ENCODE data around the gene RALGAPA2. TPM values are rescaled to one million over a fixed set of nuclear protein-coding genes. Genes with fewer than 3 reads are reported as not detected.

RALGAPA2 gene
- total RNA-seq, 1 donor from 2014 or later = 15.7 TPM

- no peaks in the 10 kb centered on the region for H3K9me3 ChIP-seq (ENCODE audit: control insufficient read depth in 3 of 3, low read length in 3 of 3)
- H3K4me3 ChIP-seq (ENCODE audit: low read length in 3 of 3) = no peak overlapping the region
- no peak overlapping the region for H3K27ac ChIP-seq (ENCODE audit: low read depth, low read length)
- H3K36me3 ChIP-seq (ENCODE audit: control insufficient read depth in 3 of 3, insufficient read depth in 3 of 3, low read length in 3 of 3) = peaks cover 39 to 54% (median 52%) of the 10 kb centered on the region in 3 donors
- H3K4me1 ChIP-seq (ENCODE audit: control insufficient read depth in 3 of 3, insufficient read depth in 3 of 3, low read length in 3 of 3) = peaks cover 0 to 3% (median 2%) of the 10 kb centered on the region in 3 donors
- no peak overlapping the region for H3K9ac ChIP-seq (ENCODE audit: low read depth in 1 of 3, low read length in 3 of 3)
- no peaks in the 10 kb centered on the region for H3K27me3 ChIP-seq (ENCODE audit: control insufficient read depth in 3 of 3, insufficient read depth in 3 of 3, low read length in 3 of 3)
These were observed 184.8 kb downstream of the RALGAPA2 start for GRCh38 chr20:20527661-20528060.

- Histone ChIP-seq H3K36me3 (ENCODE audit: control insufficient read depth in 3 of 3, insufficient read depth in 3 of 3, low read length in 3 of 3) (peaks cover 36 to 52% (median 49%) of the 10 kb centered on the region in 3 donors), H3K9me3 (ENCODE audit: control insufficient read depth in 3 of 3, low read length in 3 of 3) (no peaks in the 10 kb centered on the region), H3K4me1 (ENCODE audit: control insufficient read depth in 3 of 3, insufficient read depth in 3 of 3, low read length in 3 of 3) (peaks cover 0 to 3% (median 2%) of the 10 kb centered on the region in 3 donors), H3K27ac (ENCODE audit: low read depth, low read length) (no peak overlapping the region), H3K9ac (ENCODE audit: low read depth in 1 of 3, low read length in 3 of 3) (no peak overlapping the region), H3K4me3 (ENCODE audit: low read length in 3 of 3) (no peak overlapping the region), H3K27me3 (ENCODE audit: control insufficient read depth in 3 of 3, insufficient read depth in 3 of 3, low read length in 3 of 3) (no peaks in the 10 kb centered on the region)
These were observed 186.7 kb downstream of the RALGAPA2 start for GRCh38 chr20:20525756-20526155.

- H3K9ac ChIP-seq (ENCODE audit: low read depth in 1 of 3, low read length in 3 of 3) = no peak overlapping the region
- peaks cover 0 to 3% (median 2%) of the 10 kb centered on the region in 3 donors for H3K4me1 ChIP-seq (ENCODE audit: control insufficient read depth in 3 of 3, insufficient read depth in 3 of 3, low read length in 3 of 3)
- H3K27me3 ChIP-seq (ENCODE audit: control insufficient read depth in 3 of 3, insufficient read depth in 3 of 3, low read length in 3 of 3) = no peaks in the 10 kb centered on the region
- no peak overlapping the region for H3K4me3 ChIP-seq (ENCODE audit: low read length in 3 of 3)
- peaks cover 36 to 52% (median 49%) of the 10 kb centered on the region in 3 donors for H3K36me3 ChIP-seq (ENCODE audit: control insufficient read depth in 3 of 3, insufficient read depth in 3 of 3, low read length in 3 of 3)
- no peak overlapping the region for H3K27ac ChIP-seq (ENCODE audit: low read depth, low read length)
- H3K9me3 ChIP-seq (ENCODE audit: control insufficient read depth in 3 of 3, low read length in 3 of 3) = no peaks in the 10 kb centered on the region
These were observed 187.2 kb downstream of the RALGAPA2 start for GRCh38 chr20:20525214-20525613.

GRCh38 chr20:20524756-20525155, 187.7 kb downstream of the RALGAPA2 start:
- no peak overlapping the region for H3K9ac ChIP-seq (ENCODE audit: low read depth in 1 of 3, low read length in 3 of 3)
- peaks cover 0 to 3% (median 2%) of the 10 kb centered on the region in 3 donors for H3K4me1 ChIP-seq (ENCODE audit: control insufficient read depth in 3 of 3, insufficient read depth in 3 of 3, low read length in 3 of 3)
- no peaks in the 10 kb centered on the region for H3K9me3 ChIP-seq (ENCODE audit: control insufficient read depth in 3 of 3, low read length in 3 of 3)
- no peak overlapping the region for H3K4me3 ChIP-seq (ENCODE audit: low read length in 3 of 3)
- H3K27ac ChIP-seq (ENCODE audit: low read depth, low read length) = no peak overlapping the region
- peaks cover 38 to 53% (median 50%) of the 10 kb centered on the region in 3 donors for H3K36me3 ChIP-seq (ENCODE audit: control insufficient read depth in 3 of 3, insufficient read depth in 3 of 3, low read length in 3 of 3)
- H3K27me3 ChIP-seq (ENCODE audit: control insufficient read depth in 3 of 3, insufficient read depth in 3 of 3, low read length in 3 of 3) = no peaks in the 10 kb centered on the region

- H3K4me3 ChIP-seq (ENCODE audit: low read length in 3 of 3) = no peak overlapping the region
- H3K27ac ChIP-seq (ENCODE audit: low read depth, low read length) = no peak overlapping the region
- H3K9ac ChIP-seq (ENCODE audit: low read depth in 1 of 3, low read length in 3 of 3) = no peak overlapping the region
- no peaks in the 10 kb centered on the region for H3K9me3 ChIP-seq (ENCODE audit: control insufficient read depth in 3 of 3, low read length in 3 of 3)
- H3K27me3 ChIP-seq (ENCODE audit: control insufficient read depth in 3 of 3, insufficient read depth in 3 of 3, low read length in 3 of 3) = no peaks in the 10 kb centered on the region
- peaks cover 32 to 43% (median 34%) of the 10 kb centered on the region in 3 donors for H3K36me3 ChIP-seq (ENCODE audit: control insufficient read depth in 3 of 3, insufficient read depth in 3 of 3, low read length in 3 of 3)
- peaks cover 0 to 3% (median 2%) of the 10 kb centered on the region in 3 donors for H3K4me1 ChIP-seq (ENCODE audit: control insufficient read depth in 3 of 3, insufficient read depth in 3 of 3, low read length in 3 of 3)
These were observed 190.7 kb downstream of the RALGAPA2 start for GRCh38 chr20:20521736-20522135.

- Histone ChIP-seq H3K27me3 (ENCODE audit: control insufficient read depth in 3 of 3, insufficient read depth in 3 of 3, low read length in 3 of 3) (no peaks in the 10 kb centered on the region), H3K9me3 (ENCODE audit: control insufficient read depth in 3 of 3, low read length in 3 of 3) (no peaks in the 10 kb centered on the region), H3K36me3 (ENCODE audit: control insufficient read depth in 3 of 3, insufficient read depth in 3 of 3, low read length in 3 of 3) (peaks cover 39 to 51% (median 41%) of the 10 kb centered on the region in 3 donors), H3K9ac (ENCODE audit: low read depth in 1 of 3, low read length in 3 of 3) (no peak overlapping the region), H3K4me1 (ENCODE audit: control insufficient read depth in 3 of 3, insufficient read depth in 3 of 3, low read length in 3 of 3) (peaks cover 0 to 3% (median 2%) of the 10 kb centered on the region in 3 donors), H3K27ac (ENCODE audit: low read depth, low read length) (no peak overlapping the region), H3K4me3 (ENCODE audit: low read length in 3 of 3) (no peak overlapping the region)
These were observed 191.7 kb downstream of the RALGAPA2 start for GRCh38 chr20:20520776-20521175.

- Histone ChIP-seq H3K27me3 (ENCODE audit: control insufficient read depth in 3 of 3, insufficient read depth in 3 of 3, low read length in 3 of 3) (no peaks in the 10 kb centered on the region), H3K9ac (ENCODE audit: low read depth in 1 of 3, low read length in 3 of 3) (no peak overlapping the region), H3K36me3 (ENCODE audit: control insufficient read depth in 3 of 3, insufficient read depth in 3 of 3, low read length in 3 of 3) (peaks cover 48 to 57% (median 53%) of the 10 kb centered on the region in 3 donors), H3K9me3 (ENCODE audit: control insufficient read depth in 3 of 3, low read length in 3 of 3) (no peaks in the 10 kb centered on the region), H3K4me1 (ENCODE audit: control insufficient read depth in 3 of 3, insufficient read depth in 3 of 3, low read length in 3 of 3) (peaks cover 0 to 2% (median 0%) of the 10 kb centered on the region in 3 donors), H3K4me3 (ENCODE audit: low read length in 3 of 3) (no peak overlapping the region), H3K27ac (ENCODE audit: low read depth, low read length) (no peak overlapping the region)
These were observed 193.2 kb downstream of the RALGAPA2 start for GRCh38 chr20:20519269-20519668.

- H3K9ac ChIP-seq (ENCODE audit: low read depth in 1 of 3, low read length in 3 of 3) = no peak overlapping the region
- H3K9me3 ChIP-seq (ENCODE audit: control insufficient read depth in 3 of 3, low read length in 3 of 3) = no peaks in the 10 kb centered on the region
- no peaks in the 10 kb centered on the region for H3K27me3 ChIP-seq (ENCODE audit: control insufficient read depth in 3 of 3, insufficient read depth in 3 of 3, low read length in 3 of 3)
- no peak overlapping the region for H3K4me3 ChIP-seq (ENCODE audit: low read length in 3 of 3)
- no peak overlapping the region for H3K27ac ChIP-seq (ENCODE audit: low read depth, low read length)
- peaks cover 56 to 65% (median 61%) of the 10 kb centered on the region in 3 donors for H3K36me3 ChIP-seq (ENCODE audit: control insufficient read depth in 3 of 3, insufficient read depth in 3 of 3, low read length in 3 of 3)
- H3K4me1 ChIP-seq (ENCODE audit: control insufficient read depth in 3 of 3, insufficient read depth in 3 of 3, low read length in 3 of 3) = peaks cover 0 to 4% (median 0%) of the 10 kb centered on the region in 3 donors
These were observed 194.2 kb downstream of the RALGAPA2 start for GRCh38 chr20:20518263-20518662.

- no peaks in the 10 kb centered on the region for H3K27me3 ChIP-seq (ENCODE audit: control insufficient read depth in 3 of 3, insufficient read depth in 3 of 3, low read length in 3 of 3)
- H3K4me3 ChIP-seq (ENCODE audit: low read length in 3 of 3) = no peak overlapping the region
- H3K9me3 ChIP-seq (ENCODE audit: control insufficient read depth in 3 of 3, low read length in 3 of 3) = no peaks in the 10 kb centered on the region
- H3K36me3 ChIP-seq (ENCODE audit: control insufficient read depth in 3 of 3, insufficient read depth in 3 of 3, low read length in 3 of 3) = peaks cover 66 to 75% (median 66%) of the 10 kb centered on the region in 3 donors
- no peak overlapping the region for H3K9ac ChIP-seq (ENCODE audit: low read depth in 1 of 3, low read length in 3 of 3)
- no peak overlapping the region for H3K27ac ChIP-seq (ENCODE audit: low read depth, low read length)
- peaks cover 0 to 4% (median 0%) of the 10 kb centered on the region in 3 donors for H3K4me1 ChIP-seq (ENCODE audit: control insufficient read depth in 3 of 3, insufficient read depth in 3 of 3, low read length in 3 of 3)
These were observed 195.1 kb downstream of the RALGAPA2 start for GRCh38 chr20:20517296-20517695.

GRCh38 chr20:20513720-20514119, 198.7 kb downstream of the RALGAPA2 start:
- Histone ChIP-seq H3K36me3 (ENCODE audit: control insufficient read depth in 3 of 3, insufficient read depth in 3 of 3, low read length in 3 of 3) (peaks cover 60 to 78% (median 62%) of the 10 kb centered on the region in 3 donors), H3K9me3 (ENCODE audit: control insufficient read depth in 3 of 3, low read length in 3 of 3) (no peaks in the 10 kb centered on the region), H3K4me3 (ENCODE audit: low read length in 3 of 3) (no peak overlapping the region), H3K4me1 (ENCODE audit: control insufficient read depth in 3 of 3, insufficient read depth in 3 of 3, low read length in 3 of 3) (peaks cover 0 to 4% (median 0%) of the 10 kb centered on the region in 3 donors), H3K27me3 (ENCODE audit: control insufficient read depth in 3 of 3, insufficient read depth in 3 of 3, low read length in 3 of 3) (no peaks in the 10 kb centered on the region), H3K9ac (ENCODE audit: low read depth in 1 of 3, low read length in 3 of 3) (no peak overlapping the region), H3K27ac (ENCODE audit: low read depth, low read length) (no peak overlapping the region)

Measured in skeletal muscle tissue (tissue), 4 donors.